ENCODE data around the gene NAMPT.
"Not testable (repeated sequence)": the region's sequence is repeated elsewhere in the genome, so short reads cannot be mapped to it uniquely, and the experiment has no call there.

NAMPT gene

GRCh38 chr7:106224797-106225196, 60.0 kb downstream of the NAMPT start:
- DNase-seq: no peak

GRCh38 chr7:106223156-106223555, 61.6 kb downstream of the NAMPT start:
- no peak for DNase-seq

GRCh38 chr7:106222545-106222944, 62.2 kb downstream of the NAMPT start:
- DNase-seq: no peak

GRCh38 chr7:106220307-106220706, 64.5 kb downstream of the NAMPT start:
- no peak for DNase-seq

- DNase-seq: no peak
These were observed 65.6 kb downstream of the NAMPT start for GRCh38 chr7:106219170-106219569.

GRCh38 chr7:106218546-106218945, 66.2 kb downstream of the NAMPT start:
- DNase-seq: no peak

- peak; percentile 22 for DNase-seq
These were observed 67.8 kb downstream of the NAMPT start for GRCh38 chr7:106216923-106217542.

- peak; percentile 90 for DNase-seq
These were observed 68.3 kb downstream of the NAMPT start for GRCh38 chr7:106216517-106216922.

- DNase-seq: no peak
These were observed 68.8 kb downstream of the NAMPT start for GRCh38 chr7:106215868-106216516.

GRCh38 chr7:106208944-106209343, 75.8 kb downstream of the NAMPT start:
- DNase-seq: not testable (repeated sequence)

GRCh38 chr7:106206826-106207541, 77.8 kb downstream of the NAMPT start:
- DNase-seq: no peak

- DNase-seq: peak; percentile 25
These were observed 79.1 kb downstream of the NAMPT start for GRCh38 chr7:106205621-106206222.

- DNase-seq: no peak
These were observed 81.3 kb downstream of the NAMPT start for GRCh38 chr7:106203473-106203872.

- no peak for DNase-seq
These were observed 83.6 kb downstream of the NAMPT start for GRCh38 chr7:106201164-106201563.

GRCh38 chr7:106199813-106200364, 84.9 kb downstream of the NAMPT start:
- no peak for DNase-seq

GRCh38 chr7:106199024-106199423, 85.8 kb downstream of the NAMPT start:
- DNase-seq: no peak
